Right atrium auricular region (tissue), 2 donors: ENCODE data around the gene INPP4B. TPM values are rescaled to one million over a fixed set of nuclear protein-coding genes. Genes with fewer than 3 reads are reported as not detected.

ENCODE experiments used
- DNase-seq: peaks from one replicate; pipeline ENCODE4 v3.0.0-alpha.2; 2019; ENCODE audit warnings: low spot score
- H3K27ac ChIP-seq, 2 donors: fragments of 200-600 bp; sonication (generic); 1 replicate in 1 of 2; 2 replicates in 1 of 2; pipeline ENCODE4 v1.5.1; 2016 to 2019
- H3K27me3 ChIP-seq, 2 donors: fragments of 200-600 bp; sonication (generic); one replicate each; pipeline versions ENCODE4 v1.5.1 to v1.6.0; 2017 to 2019
- H3K36me3 ChIP-seq: fragments of 200-600 bp; sonication (generic); one replicate; pipeline ENCODE4 v1.5.1; 2016
- H3K4me1 ChIP-seq, 2 donors: fragments of 200-600 bp; sonication (generic); one replicate each; pipeline versions ENCODE4 v1.5.1 to v1.6.0; 2017 to 2019
- H3K4me3 ChIP-seq, 2 donors: fragments of 200-600 bp; sonication (generic); 1 replicate in 1 of 2; 2 replicates in 1 of 2; pipeline ENCODE4 v1.5.1; 2017 to 2019; ENCODE audit warnings: mild to moderate bottlenecking in 1 of 2, moderate library complexity in 1 of 2
- H3K9me3 ChIP-seq, 2 donors: fragments of 200-600 bp; sonication (generic); one replicate each; pipeline ENCODE4 v1.5.1; 2019
- CTCF ChIP-seq, 2 donors: fragments of 200-600 bp; sonication (generic); IDR thresholded peaks; one replicate each; pipeline ENCODE4 v1.5.1; 2019; ENCODE audit warnings: antibody characterized with exemption in 2 of 2
- total RNA-seq, 2 donors: library from RNA; depleted of rRNA; stranded (reverse); fragments of >200 nt; gene quantifications; one replicate each; pipeline ENCODE4 v1.1.0, GENCODE V29; 2016

INPP4B gene
- total RNA-seq, 2 donors from 2014 or later: 14.8 to 15.3 TPM

DNA sequence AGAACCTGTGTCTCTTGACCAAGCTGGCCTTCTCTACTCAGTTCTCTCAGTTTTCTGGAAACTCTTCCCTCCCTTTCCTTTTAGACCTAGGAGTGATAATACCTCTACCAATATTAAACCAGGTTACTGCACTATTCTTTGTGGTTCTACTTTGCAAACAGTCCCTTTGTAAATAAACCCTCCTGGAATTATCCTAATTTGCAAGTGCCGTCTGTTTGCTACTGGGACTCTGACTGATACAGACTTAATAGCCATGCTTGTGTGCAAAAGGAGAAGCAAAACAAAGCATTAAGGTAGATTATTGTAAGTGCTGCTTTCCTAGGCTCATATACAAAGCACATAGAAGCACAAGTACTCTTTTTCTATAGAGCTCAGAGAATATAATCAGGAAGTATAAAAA, 507.0 kb downstream of the INPP4B start:
- Histone ChIP-seq H3K4me3 (no peak overlapping the region), H3K4me1 (no peaks in the 10 kb centered on the region), H3K27me3 (no peaks in the 10 kb centered on the region), H3K36me3 (no peaks in the 10 kb centered on the region), H3K9me3 (peaks cover 0 to 12% of the 10 kb centered on the region in 2 donors), H3K27ac (no peak overlapping the region)
- no peak for DNase-seq
- TF ChIP-seq CTCF (IDR thresholded peaks at IDR 0.05): no peak

DNA sequence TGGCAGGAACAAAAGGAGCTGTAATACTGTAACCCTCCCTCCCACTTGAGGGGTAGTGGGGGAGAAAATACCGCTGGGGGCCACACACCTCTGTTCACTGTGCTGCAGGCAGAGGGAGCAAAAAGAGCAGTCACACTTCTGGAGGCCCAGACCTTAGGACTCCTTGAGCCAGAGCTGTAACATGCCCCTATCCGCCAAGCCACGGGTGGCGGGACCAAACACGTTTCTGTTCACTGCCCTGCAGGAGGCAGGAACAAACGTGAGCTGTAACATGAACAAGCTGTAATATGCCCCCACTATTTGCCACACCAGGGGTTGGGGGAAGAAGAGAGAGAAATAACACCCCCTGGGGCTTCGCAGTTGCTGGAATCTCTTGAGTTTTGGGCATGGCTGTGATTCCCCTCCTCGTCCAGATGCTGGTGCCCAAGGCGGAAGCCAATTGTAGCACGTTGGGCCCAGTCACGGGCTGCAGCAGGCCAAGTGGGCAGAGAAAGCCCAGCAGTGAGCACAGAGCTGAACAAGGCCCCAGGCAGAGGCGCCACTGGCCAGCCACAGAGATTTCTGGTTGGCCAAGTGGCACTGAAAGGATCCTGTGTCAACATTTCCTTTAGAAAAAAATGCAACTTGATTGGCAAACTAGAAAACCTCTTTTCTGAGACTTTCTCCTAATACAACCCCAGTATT, 509.7 kb downstream of the INPP4B start:
- no peak for DNase-seq
- TF ChIP-seq CTCF (IDR thresholded peaks at IDR 0.05): no peak

GRCh38 chr4:142334931-142335330, 511.2 kb downstream of the INPP4B start:
- TF ChIP-seq CTCF (IDR thresholded peaks at IDR 0.05): no peak
- Histone ChIP-seq H3K9me3 (peaks cover 0 to 12% of the 10 kb centered on the region in 2 donors), H3K36me3 (no peaks in the 10 kb centered on the region), H3K27ac (peak overlapping the region in 1 of 2 donors; percentile 14), H3K4me1 (peaks cover 0 to 16% of the 10 kb centered on the region in 2 donors), H3K4me3 (no peak overlapping the region), H3K27me3 (no peaks in the 10 kb centered on the region)
- DNase-seq: no peak

More for the DNA sequence above, 509.7 kb downstream of the INPP4B start:
- H3K4me1 ChIP-seq: peaks cover 0 to 5% of the 10 kb centered on the region in 2 donors
- H3K27me3 ChIP-seq: no peaks in the 10 kb centered on the region
- no peak overlapping the region for H3K27ac ChIP-seq
- peaks cover 0 to 12% of the 10 kb centered on the region in 2 donors for H3K9me3 ChIP-seq
- no peaks in the 10 kb centered on the region for H3K36me3 ChIP-seq
- no peak overlapping the region for H3K4me3 ChIP-seq

- Histone ChIP-seq H3K4me3 (no peak overlapping the region), H3K27ac (peak overlapping the region in 1 of 2 donors; percentile 42), H3K9me3 (peaks cover 0 to 12% of the 10 kb centered on the region in 2 donors), H3K27me3 (no peaks in the 10 kb centered on the region), H3K4me1 (peaks cover 0 to 16% of the 10 kb centered on the region in 2 donors), H3K36me3 (no peaks in the 10 kb centered on the region)
- no peak for TF ChIP-seq CTCF (IDR thresholded peaks at IDR 0.05)
- DNase-seq: no peak
These were observed 514.5 kb downstream of the INPP4B start for GRCh38 chr4:142331646-142332045.

DNA sequence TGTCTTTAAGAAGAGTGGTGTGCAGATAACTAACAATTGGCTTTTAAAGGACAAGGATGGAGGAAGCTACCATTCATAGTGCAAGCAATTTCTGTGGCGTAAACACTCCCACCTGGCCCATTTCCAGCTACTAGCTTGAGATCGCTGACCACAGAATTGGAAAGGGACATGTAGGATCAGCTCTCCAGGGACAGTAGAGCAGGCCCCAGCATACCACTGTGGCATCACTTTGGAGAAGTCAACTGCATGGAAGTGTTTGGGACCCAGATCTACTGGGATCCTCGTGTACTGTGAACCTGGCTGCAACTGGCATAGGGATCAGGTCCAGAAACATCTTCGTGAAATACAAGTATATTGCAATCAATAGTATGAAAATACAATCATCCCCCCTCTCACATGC, 515.0 kb downstream of the INPP4B start:
- Histone ChIP-seq H3K9me3 (peaks cover 0 to 7% of the 10 kb centered on the region in 2 donors), H3K4me1 (peaks cover 0 to 16% of the 10 kb centered on the region in 2 donors), H3K27me3 (no peaks in the 10 kb centered on the region), H3K36me3 (no peaks in the 10 kb centered on the region), H3K27ac (peak overlapping the region in 1 of 2 donors; percentile 42), H3K4me3 (no peak overlapping the region)
- DNase-seq: no peak
- no peak for TF ChIP-seq CTCF (IDR thresholded peaks at IDR 0.05)

DNA sequence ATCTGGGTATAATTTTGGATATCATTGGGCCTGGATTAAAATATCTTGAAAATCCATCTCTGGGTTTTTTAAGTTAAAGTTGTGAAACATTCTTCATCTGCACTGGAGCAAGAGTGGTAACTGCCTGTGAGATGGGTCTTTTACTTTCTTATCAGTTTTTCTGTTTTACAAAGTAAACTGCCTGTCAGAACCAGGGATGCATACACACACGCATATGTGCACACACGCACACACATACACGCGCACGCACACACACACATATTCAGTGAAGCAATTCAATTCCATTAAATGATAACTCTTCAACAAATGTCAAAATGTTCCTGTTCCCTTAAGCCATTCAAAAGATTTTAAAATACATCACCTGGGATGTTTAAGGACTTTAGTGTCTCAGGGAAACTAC, 515.8 kb downstream of the INPP4B start:
- Histone ChIP-seq H3K27ac (no peak overlapping the region), H3K4me3 (no peak overlapping the region)
- no peak for TF ChIP-seq CTCF (IDR thresholded peaks at IDR 0.05)

More for the DNA sequence above, 515.8 kb downstream of the INPP4B start:
- H3K36me3 ChIP-seq: no peaks in the 10 kb centered on the region
- no peaks in the 10 kb centered on the region for H3K9me3 ChIP-seq
- peaks cover 0 to 16% of the 10 kb centered on the region in 2 donors for H3K4me1 ChIP-seq
- DNase-seq: no peak
- no peaks in the 10 kb centered on the region for H3K27me3 ChIP-seq
